GM13977 (cell line): ENCODE results near the gene DOLPP1.

Source experiments
- DNase-seq: peaks from one replicate; pipeline ENCODE4 v3.0.0; 2012; ENCODE audit warnings: low spot score
- CTCF ChIP-seq: IDR thresholded peaks from 2 replicates; pipeline ENCODE4 v1.5.1; 2012; ENCODE audit warnings: mild to moderate bottlenecking, control low read depth; ENCODE audit not compliant: insufficient read depth; ENCODE audit errors: extremely low read depth, missing control alignments
- in situ Hi-C: fragments of 300-500 bp; cut with MboI; formaldehyde crosslinking; loops from one replicate; pipeline ENCODE4 v1.12.0; 2022; ENCODE audit warnings: low sequenced_read_pairs, low pct_unique_long_range_greater_than_20kb, mixed read lengths, inconsistent platforms; ENCODE audit not compliant: unreplicated experiment

The DOLPP1 gene

GRCh38 chr9:129036923-129037766, 43.8 kb upstream of the DOLPP1 start:
- no peak for TF ChIP-seq CTCF
- DNase-seq, result no peak
- in situ Hi-C loops, result no loop called here

- in situ Hi-C loops, result no loop called here
- DNase-seq, result no peak
- TF ChIP-seq CTCF, result no peak
Observed at GRCh38 chr9:129037767-129038098, 43.2 kb upstream of the DOLPP1 start.

GRCh38 chr9:129038109-129038852, 42.6 kb upstream of the DOLPP1 start:
- TF ChIP-seq CTCF, result no peak
- in situ Hi-C loops, result no loop called here
- DNase-seq, result no peak

- no peak for TF ChIP-seq CTCF
- no peak for DNase-seq
- in situ Hi-C loops, result no loop called here
Observed at GRCh38 chr9:129040113-129040643, 40.7 kb upstream of the DOLPP1 start.

GRCh38 chr9:129042016-129042415, 38.9 kb upstream of the DOLPP1 start:
- in situ Hi-C loops, result no loop called here
- no peak for DNase-seq
- no peak for TF ChIP-seq CTCF

GRCh38 chr9:129052592-129052991, 28.3 kb upstream of the DOLPP1 start:
- no peak for DNase-seq
- in situ Hi-C loops, result no loop called here
- no peak for TF ChIP-seq CTCF
